Kidney epithelial cell (primary cell): ENCODE data around the gene MCM9. TPM values are rescaled to one million over a fixed set of nuclear protein-coding genes. Genes with fewer than 3 reads are reported as not detected.

Experiments used
- DNase-seq: peaks from one replicate; pipeline ENCODE4 v3.0.0-alpha.2; 2010; ENCODE audit warnings: low read depth
- H3K27me3 ChIP-seq: 2 replicates; pipeline ENCODE4 v1.6.0; 2011; ENCODE audit warnings: low read length; ENCODE audit not compliant: control insufficient read depth, insufficient read depth
- H3K36me3 ChIP-seq: 2 replicates; pipeline ENCODE4 v1.5.1; 2011; ENCODE audit warnings: low read length; ENCODE audit not compliant: control insufficient read depth, insufficient read depth
- H3K4me3 ChIP-seq: 2 replicates; pipeline ENCODE4 v1.5.1; 2011; ENCODE audit warnings: low read depth, mild to moderate bottlenecking, control low read depth, low read length
- CTCF ChIP-seq: IDR thresholded peaks from 2 replicates; pipeline ENCODE4 v1.5.1; 2011; ENCODE audit warnings: mild to moderate bottlenecking, moderate library complexity, low read length, control low read depth, inconsistent platforms; ENCODE audit not compliant: insufficient read depth, poor library complexity, severe bottlenecking
- total RNA-seq: library from RNA; depleted of rRNA; stranded (reverse); fragments of >200 nt; gene quantifications from 2 replicates; pipeline ENCODE4 v1.2.3, GENCODE V29; 2015

Gene MCM9
- total RNA-seq, 1 donor from 2014 or later = 14.2 TPM

- Histone ChIP-seq H3K27me3 (no peaks in the 10 kb centered on the region), H3K36me3 (no peaks in the 10 kb centered on the region), H3K4me3 (no peak overlapping the region)
- DNase-seq = no peak
- TF ChIP-seq CTCF = no peak
Measured at GRCh38 chr6:118867181-118867580, 67.8 kb downstream of the MCM9 start.

- TF ChIP-seq CTCF = no peak
Measured at GRCh38 chr6:118865100-118865391, 69.9 kb downstream of the MCM9 start.

DNA sequence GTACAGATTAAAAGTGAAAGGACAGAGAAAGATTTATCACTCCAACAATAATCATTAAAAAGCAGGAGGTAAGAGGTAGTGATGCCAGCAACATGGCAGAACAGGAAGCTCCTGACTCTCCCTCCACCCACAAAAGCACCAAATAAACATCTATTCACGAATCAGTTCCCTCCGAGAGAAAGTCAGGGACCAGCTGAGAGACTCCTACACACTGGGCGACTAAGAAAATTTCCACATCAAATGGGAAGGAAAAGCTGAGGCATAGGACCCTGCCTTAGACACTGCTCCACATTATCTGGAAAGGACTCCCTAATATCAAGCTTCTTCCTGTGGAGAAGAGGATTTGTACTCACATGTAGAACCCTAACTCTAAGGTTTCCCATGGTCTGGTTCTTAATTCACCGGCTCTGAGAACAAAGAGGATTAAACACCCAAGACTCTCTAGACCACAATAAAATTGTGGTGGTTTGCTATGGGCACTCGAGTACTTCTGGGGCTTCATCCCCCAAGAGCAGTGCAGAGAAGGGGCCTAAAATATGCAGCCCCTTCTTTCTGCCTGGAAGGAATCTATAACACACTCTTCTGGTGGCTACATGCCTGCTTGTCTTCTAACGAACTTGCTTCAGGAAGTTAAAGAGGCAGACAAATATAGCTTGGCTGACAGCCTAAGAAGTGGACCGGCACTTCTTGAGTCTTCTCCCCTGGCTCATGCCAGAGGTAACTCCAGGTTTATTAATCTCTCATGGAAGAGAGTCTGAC, 70.4 kb downstream of the MCM9 start:
- Histone ChIP-seq H3K4me3 (no peak overlapping the region), H3K36me3 (no peaks in the 10 kb centered on the region), H3K27me3 (no peaks in the 10 kb centered on the region)
- no peak for DNase-seq
- no peak for TF ChIP-seq CTCF

More at GRCh38 chr6:118865100-118865391, 69.9 kb downstream of the MCM9 start:
- Histone ChIP-seq H3K27me3 (no peaks in the 10 kb centered on the region), H3K4me3 (no peak overlapping the region), H3K36me3 (no peaks in the 10 kb centered on the region)
- no peak for DNase-seq

GRCh38 chr6:118862443-118862842, 72.5 kb downstream of the MCM9 start:
- no peak for DNase-seq
- Histone ChIP-seq H3K36me3 (no peaks in the 10 kb centered on the region), H3K27me3 (no peaks in the 10 kb centered on the region), H3K4me3 (no peak overlapping the region)
- TF ChIP-seq CTCF = no peak

GRCh38 chr6:118860880-118861279, 74.1 kb downstream of the MCM9 start:
- Histone ChIP-seq H3K27me3 (no peaks in the 10 kb centered on the region), H3K36me3 (no peaks in the 10 kb centered on the region), H3K4me3 (no peak overlapping the region)
- DNase-seq = no peak
- no peak for TF ChIP-seq CTCF

DNA sequence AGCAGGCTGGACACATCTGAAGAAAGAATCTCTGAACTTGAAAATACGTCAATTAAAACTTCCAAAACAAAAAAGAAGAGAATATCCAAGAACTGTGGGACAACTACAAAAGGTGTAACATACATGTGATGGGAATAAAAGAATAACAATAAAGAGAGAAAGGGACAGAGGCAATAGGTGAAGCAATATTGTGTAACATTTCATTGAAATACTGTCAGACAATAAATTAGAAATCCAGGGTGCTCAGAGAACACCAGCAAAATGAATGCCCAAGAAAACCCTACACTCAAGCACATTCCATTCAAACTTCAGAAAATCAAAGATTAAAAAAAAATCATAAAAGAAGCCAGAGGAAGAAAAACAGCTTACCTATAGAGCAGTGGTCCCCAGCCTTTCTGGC, 74.6 kb downstream of the MCM9 start:
- H3K36me3 ChIP-seq = no peaks in the 10 kb centered on the region
- no peak for TF ChIP-seq CTCF
- no peak for DNase-seq
- no peak overlapping the region for H3K4me3 ChIP-seq
- H3K27me3 ChIP-seq = no peaks in the 10 kb centered on the region
